IPS-18c (cell line): ENCODE results near the gene CHMP2A.
A peak's percentile ranks its signal among the peaks of the same experiment; 100 is the strongest.

ENCODE experiments used
- H3K4me3 ChIP-seq: 2 replicates; pipeline ENCODE4 v1.7.0; 2013; ENCODE audit warnings: low read depth, mild to moderate bottlenecking, low read length, moderate library complexity; ENCODE audit not compliant: insufficient read depth
- H3K9me3 ChIP-seq: one replicate; pipeline ENCODE4 v1.6.1; 2013; ENCODE audit warnings: mild to moderate bottlenecking, low read length, moderate library complexity; ENCODE audit not compliant: control insufficient read depth, insufficient read depth

CHMP2A gene

DNA sequence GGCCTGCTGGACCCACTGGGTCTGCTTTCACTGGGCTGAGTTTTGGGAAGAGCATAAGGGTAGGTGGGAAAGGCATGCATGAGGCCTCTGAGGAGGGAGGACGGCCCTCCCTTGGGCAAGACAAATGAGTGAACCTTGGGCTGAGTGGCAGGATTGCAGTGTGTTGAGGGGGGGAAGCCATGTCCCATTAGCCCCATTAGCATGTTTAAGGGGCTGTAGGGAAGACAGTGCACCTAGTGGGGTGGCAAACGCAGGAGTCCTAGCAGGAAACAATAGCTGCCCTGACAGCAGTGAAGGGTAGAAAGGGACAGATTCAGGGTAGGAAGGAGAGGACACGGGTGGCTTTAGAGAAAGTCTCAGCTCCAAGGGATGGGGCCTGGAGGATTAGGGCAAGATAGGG, 32.2 kb downstream of the CHMP2A start:
- peaks cover 3% of the 10 kb centered on the region for H3K9me3 ChIP-seq
- no peak overlapping the region for H3K4me3 ChIP-seq

- H3K9me3 ChIP-seq, result peaks cover 3% of the 10 kb centered on the region
- H3K4me3 ChIP-seq, result no peak overlapping the region
These were observed 33.3 kb downstream of the CHMP2A start for GRCh38 chr19:58521651-58522050.

- peaks cover 3% of the 10 kb centered on the region for H3K9me3 ChIP-seq
- H3K4me3 ChIP-seq, result peak overlapping the region; percentile 95
These were observed 34.7 kb downstream of the CHMP2A start for GRCh38 chr19:58520257-58520599.

- peak within 1 kb of the TSS; percentile 95 for H3K4me3 ChIP-seq
- H3K9me3 ChIP-seq, result peaks cover 3% of the 10 kb centered on the region
These were observed 35.3 kb downstream of the CHMP2A start, which contains the start of gene ZBTB45 for GRCh38 chr19:58519355-58520256. Gene ZBTB45 (minus strand): TSS chr19:58519810. CDS start chr19:58517673, 2,137 bp downstream.

DNA sequence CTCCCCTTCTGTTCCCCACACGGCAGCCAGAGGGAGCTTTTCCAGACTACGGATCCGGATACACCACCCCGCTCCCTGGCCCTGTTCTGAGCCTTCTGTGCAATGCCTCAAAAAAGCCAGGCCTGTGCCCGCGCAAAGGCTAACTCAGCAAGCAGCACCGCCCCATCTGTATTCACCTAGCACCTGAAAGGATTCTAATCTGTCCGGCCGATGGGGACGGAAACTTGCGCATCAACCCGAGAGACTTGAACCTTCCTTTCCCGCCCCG, 35.9 kb downstream of the CHMP2A start:
- Histone ChIP-seq H3K9me3 (peaks cover 3% of the 10 kb centered on the region), H3K4me3 (peak overlapping the region; percentile 95)

GRCh38 chr19:58518256-58519086, 36.4 kb downstream of the CHMP2A start:
- peak overlapping the region; percentile 95 for H3K4me3 ChIP-seq
- H3K9me3 ChIP-seq, result peaks cover 3% of the 10 kb centered on the region

GRCh38 chr19:58516964-58517833, 37.7 kb downstream of the CHMP2A start:
- no peak overlapping the region for H3K4me3 ChIP-seq
- H3K9me3 ChIP-seq, result peaks cover 3% of the 10 kb centered on the region

DNA sequence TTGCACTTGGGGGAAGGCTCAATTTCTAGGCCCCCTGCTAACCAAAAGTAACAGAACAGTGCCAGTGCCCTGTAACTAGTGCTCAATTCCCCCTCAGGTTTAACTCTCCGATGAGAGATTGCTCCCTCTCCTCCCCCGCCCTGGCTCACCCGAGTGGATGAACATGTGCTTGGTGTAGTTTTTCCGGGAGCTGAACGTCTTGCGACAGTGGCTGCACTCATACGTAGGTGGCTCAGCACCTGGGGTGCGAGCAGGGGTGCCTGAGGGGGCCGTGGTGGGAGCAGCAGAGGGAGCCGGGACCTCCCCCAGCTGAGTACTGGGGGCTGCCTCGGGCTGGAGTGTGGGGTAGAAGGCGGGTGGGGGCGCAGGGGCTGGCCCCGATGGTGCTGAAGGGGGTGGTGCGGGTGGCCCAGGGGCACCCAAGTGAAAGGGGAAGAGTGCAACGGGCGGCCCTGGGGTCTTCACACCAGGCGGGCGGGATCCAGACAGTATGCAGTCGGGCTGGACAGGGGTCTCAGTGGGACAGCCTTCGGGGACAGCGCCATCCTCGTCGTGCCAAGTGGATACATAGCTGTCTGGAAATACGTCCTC, 38.6 kb downstream of the CHMP2A start:
- peaks cover 3% of the 10 kb centered on the region for H3K9me3 ChIP-seq
- H3K4me3 ChIP-seq, result no peak overlapping the region

DNA sequence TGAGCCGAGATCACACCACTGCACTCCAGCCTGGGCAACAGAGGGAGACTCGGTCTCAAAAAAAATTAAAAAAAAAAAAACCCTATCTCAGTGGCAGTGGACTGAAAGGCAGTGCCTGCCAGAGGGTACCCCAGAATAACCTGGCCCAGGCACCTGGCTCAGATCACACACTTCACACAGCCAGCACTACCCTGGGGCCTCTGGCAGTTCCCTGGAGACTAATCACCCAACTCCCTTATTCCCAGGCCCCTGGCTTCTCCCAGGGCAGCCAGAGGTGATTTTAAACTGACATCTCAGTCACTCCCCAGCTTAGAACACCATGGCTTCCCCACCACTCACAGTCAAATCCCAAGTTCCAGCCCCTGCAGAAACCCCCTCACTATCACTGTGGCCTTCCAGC, 39.6 kb downstream of the CHMP2A start:
- H3K4me3 ChIP-seq, result 0 out of 2 replicates have a peak overlapping the region, but pooled peaks have one; percentile 32

GRCh38 chr19:58514564-58515022, 40.3 kb downstream of the CHMP2A start:
- peaks cover 3% of the 10 kb centered on the region for H3K9me3 ChIP-seq
- peak overlapping the region; percentile 45 for H3K4me3 ChIP-seq

More for the DNA sequence above, 39.6 kb downstream of the CHMP2A start:
- peaks cover 3% of the 10 kb centered on the region for H3K9me3 ChIP-seq

DNA sequence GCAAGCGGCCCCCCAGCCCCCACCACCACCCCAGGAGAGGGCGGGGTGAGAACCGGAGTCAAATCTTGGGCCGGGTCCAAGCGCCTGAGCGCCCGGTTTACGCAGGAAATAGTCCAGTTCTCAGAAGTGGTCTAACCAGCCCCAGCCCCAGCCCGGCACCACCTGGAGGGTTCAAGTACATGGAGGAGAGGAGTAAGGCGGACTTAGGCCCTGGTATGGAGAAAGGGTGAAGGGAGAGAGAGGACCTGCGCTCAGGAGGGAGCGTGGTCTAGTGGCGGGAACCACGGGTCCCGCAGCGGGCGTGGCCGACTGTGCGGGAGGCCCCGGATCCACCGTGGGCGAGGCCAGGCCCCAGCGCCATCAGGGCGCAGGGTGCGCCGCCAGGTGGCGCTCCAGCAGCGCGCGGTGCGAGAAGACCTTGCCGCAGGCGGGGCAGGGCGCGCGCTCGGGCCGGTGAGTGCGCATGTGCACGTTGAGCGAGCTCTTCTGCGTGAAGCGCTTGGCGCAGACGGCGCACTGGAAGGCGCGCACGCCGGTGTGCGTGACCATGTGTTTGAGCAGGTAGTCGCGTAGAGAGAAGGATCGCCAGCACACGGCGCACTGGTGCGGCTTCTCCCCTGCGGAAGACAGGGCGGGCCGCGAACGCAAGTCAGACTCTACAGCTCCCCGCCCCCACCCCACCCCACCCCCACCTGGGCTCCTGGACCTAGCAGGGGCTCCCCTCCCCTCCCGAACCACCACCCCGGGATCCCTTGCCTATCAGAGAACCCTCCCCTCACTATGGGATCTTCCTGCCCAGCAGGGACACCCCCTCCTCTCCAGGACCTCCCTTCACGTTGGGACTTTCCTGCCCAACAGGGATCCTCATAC, 41.0 kb downstream of the CHMP2A start:
- peak overlapping the region; percentile 45 for H3K4me3 ChIP-seq

GRCh38 chr19:58513213-58513693, 41.7 kb downstream of the CHMP2A start:
- H3K4me3 ChIP-seq, result no peak overlapping the region; the same call in 1 of the 2 replicates

More for the DNA sequence above, 41.0 kb downstream of the CHMP2A start:
- H3K9me3 ChIP-seq, result peaks cover under 1% of the 10 kb centered on the region

DNA sequence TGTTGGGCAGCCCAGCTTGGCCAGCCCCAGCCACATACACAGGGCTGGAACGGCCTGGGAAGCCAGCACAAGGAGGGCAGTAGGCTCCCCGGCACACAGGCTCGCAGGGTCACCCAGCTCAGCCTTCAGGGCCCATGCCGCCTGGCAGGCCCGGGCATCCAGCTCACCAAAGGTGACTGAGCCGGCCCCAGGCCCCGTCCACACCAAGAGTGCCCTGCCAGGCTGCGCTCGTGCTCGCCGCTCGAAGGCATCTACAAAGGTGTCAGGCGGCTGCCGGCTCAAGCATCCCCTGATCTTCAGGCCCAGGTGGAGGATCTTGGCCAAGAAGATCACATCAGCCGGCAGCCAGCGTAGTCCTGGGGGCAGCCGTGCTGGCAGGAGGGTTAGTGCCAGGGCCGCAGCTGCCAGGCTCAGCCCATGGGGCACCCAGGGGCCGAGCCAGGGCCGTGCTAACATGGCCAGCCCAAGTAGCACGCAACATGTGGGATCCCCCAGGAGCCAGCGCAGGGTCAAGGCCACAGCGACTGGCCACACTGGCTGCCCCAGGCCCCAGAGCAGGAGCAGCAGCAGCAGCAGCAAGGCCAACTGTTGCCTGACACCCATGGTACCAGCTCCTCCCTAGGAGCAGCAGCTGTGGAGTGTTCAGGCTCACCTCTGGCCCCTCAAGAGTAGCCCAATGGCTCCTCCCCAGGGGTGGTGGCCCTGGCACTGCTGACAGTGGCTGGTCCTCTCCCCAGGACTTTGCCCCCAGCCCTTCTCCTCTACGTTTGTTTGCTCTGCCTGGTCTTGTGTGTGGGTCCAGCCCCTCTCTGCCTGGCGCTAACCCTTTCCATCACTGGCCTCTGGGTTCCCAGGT, 43.3 kb downstream of the CHMP2A start, which contains the start of gene SLC27A5:
Gene SLC27A5 (minus strand): TSS at position 640 of the 856 bp plus-strand sequence. CDS start 37 bp downstream, at position 603.
- Histone ChIP-seq H3K4me3 (no peak within 1 kb of the TSS), H3K9me3 (no peaks in the 10 kb centered on the region)

More at GRCh38 chr19:58513213-58513693, 41.7 kb downstream of the CHMP2A start:
- no peaks in the 10 kb centered on the region for H3K9me3 ChIP-seq

DNA sequence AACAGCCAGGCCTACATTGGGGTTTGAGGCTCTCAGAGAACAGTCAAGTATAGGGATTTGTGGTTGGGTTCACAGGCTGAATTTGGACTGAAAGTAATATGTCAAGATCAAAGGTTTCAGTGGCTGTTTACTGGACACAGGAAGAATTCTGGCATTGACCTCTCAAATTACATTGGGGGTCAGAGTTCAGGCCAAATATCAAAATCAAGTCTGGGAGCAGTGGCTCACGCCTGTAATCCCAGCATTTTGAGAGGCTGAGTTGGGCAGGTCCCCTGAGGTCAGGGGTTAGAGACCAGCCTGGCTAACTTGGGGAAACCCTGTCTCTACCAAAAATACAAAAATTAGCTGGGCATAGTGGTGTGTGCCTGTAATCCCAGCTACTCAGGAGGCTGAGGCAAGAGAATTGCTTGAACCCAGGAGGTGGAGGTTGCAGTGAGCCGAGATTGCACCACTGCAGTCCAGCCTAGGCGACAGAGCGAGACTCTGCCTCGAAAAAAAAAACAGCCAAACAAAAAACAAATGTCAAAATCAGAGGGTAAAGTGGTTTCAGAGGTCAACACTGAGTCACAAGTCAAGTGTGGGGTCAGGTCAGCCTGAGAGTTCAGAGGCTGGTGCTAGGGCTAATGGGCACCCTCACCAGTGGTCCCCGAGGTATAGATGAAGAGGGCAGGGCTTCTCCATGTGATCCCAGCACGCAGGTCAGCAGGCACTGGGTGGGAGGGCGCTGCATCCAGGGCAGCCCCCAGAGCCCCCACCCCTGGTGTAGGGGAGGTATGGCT, 44.6 kb downstream of the CHMP2A start:
- Histone ChIP-seq H3K9me3 (no peaks in the 10 kb centered on the region), H3K4me3 (no peak overlapping the region)
